GM23338 (cell line): ENCODE data around the gene YIPF5. TPM values are rescaled to one million over a fixed set of nuclear protein-coding genes. Genes with fewer than 3 reads are reported as not detected.

ENCODE experiments used
- ATAC-seq: fragments of 200-7000 bp; cut with Tn5 transposase; 3 replicates; pipeline ENCODE4 v1.9.1; 2020
- DNase-seq: peaks from one replicate; pipeline ENCODE4 v3.0.0-alpha.2; 2015; ENCODE audit warnings: low spot score
- H2AFZ ChIP-seq: fragments of 200-600 bp; sonication (generic); 2 replicates; pipeline ENCODE4 v1.8.0; 2016; ENCODE audit warnings: antibody characterized with exemption, mild to moderate bottlenecking, moderate library complexity
- H3F3A ChIP-seq: fragments of 200-600 bp; sonication (generic); replicated peaks from 2 replicates; pipeline ENCODE4 v1.8.0; 2017; ENCODE audit warnings: antibody characterized with exemption, mixed run types, low read depth
- H3K27ac ChIP-seq: fragments of 200-600 bp; sonication (generic); 2 replicates; pipeline ENCODE4 v1.6.1; 2016; ENCODE audit warnings: low read depth
- H3K27me3 ChIP-seq: fragments of 200-600 bp; sonication (generic); 2 replicates; pipeline ENCODE4 v1.8.0; 2016; ENCODE audit warnings: mild to moderate bottlenecking, mixed run types, moderate library complexity; ENCODE audit not compliant: insufficient read depth
- H3K36me3 ChIP-seq: fragments of 200-600 bp; sonication (generic); 2 replicates; pipeline ENCODE4 v1.8.0; 2016; ENCODE audit warnings: mild to moderate bottlenecking; ENCODE audit not compliant: insufficient read depth
- H3K4me1 ChIP-seq: fragments of 200-600 bp; sonication (generic); 2 replicates; pipeline ENCODE4 v1.8.0; 2016; ENCODE audit warnings: mild to moderate bottlenecking, moderate library complexity; ENCODE audit not compliant: insufficient read depth
- H3K4me2 ChIP-seq: fragments of 200-600 bp; sonication (generic); 2 replicates; pipeline ENCODE4 v1.7.1; 2017; ENCODE audit warnings: mixed run types
- H3K4me3 ChIP-seq: fragments of 200-600 bp; sonication (generic); 2 replicates; pipeline ENCODE4 v1.6.1; 2016; ENCODE audit warnings: mixed run types
- H3K79me2 ChIP-seq: fragments of 200-600 bp; sonication (generic); replicated peaks from 2 replicates; pipeline ENCODE4 v1.8.0; 2017; ENCODE audit warnings: mild to moderate bottlenecking; ENCODE audit not compliant: insufficient read depth
- H3K9me2 ChIP-seq: fragments of 200-600 bp; sonication (generic); 2 replicates; pipeline ENCODE4 v1.8.0; 2017; ENCODE audit not compliant: insufficient read depth
- H4K20me1 ChIP-seq: fragments of 200-600 bp; sonication (generic); replicated peaks from 2 replicates; pipeline ENCODE4 v1.8.0; 2017; ENCODE audit warnings: mild to moderate bottlenecking; ENCODE audit not compliant: insufficient read depth
- H3K27ac Mint-ChIP-seq: 2 replicates; pipeline ENCODE4 v1.8.0; 2020; ENCODE audit warnings: inconsistent platforms, mild to moderate bottlenecking, moderate library complexity, mixed read lengths
- H3K27me3 Mint-ChIP-seq: 3 replicates; pipeline ENCODE4 v1.8.0; 2022; ENCODE audit warnings: low read depth, mild to moderate bottlenecking, moderate library complexity, mixed read lengths, inconsistent platforms; ENCODE audit not compliant: insufficient read depth, poor library complexity
- H3K36me3 Mint-ChIP-seq: 3 replicates; pipeline ENCODE4 v1.8.0; 2021; ENCODE audit warnings: low read depth, mild to moderate bottlenecking, inconsistent platforms, moderate library complexity, mixed read lengths
- H3K4me1 Mint-ChIP-seq: 3 replicates; pipeline ENCODE4 v1.8.0; 2020; ENCODE audit warnings: mild to moderate bottlenecking, inconsistent platforms, mixed read lengths
- H3K4me3 Mint-ChIP-seq: 3 replicates; pipeline ENCODE4 v1.8.0; 2021; ENCODE audit warnings: moderate library complexity, mild to moderate bottlenecking, inconsistent platforms, mixed read lengths
- H3K9me3 Mint-ChIP-seq: 3 replicates; pipeline ENCODE4 v1.8.0; 2020; ENCODE audit warnings: moderate library complexity, mild to moderate bottlenecking, inconsistent platforms, mixed read lengths
- CREB1 ChIP-seq: fragments of 250-450 bp; sonication (Bioruptor Pico); IDR thresholded peaks from 2 replicates; pipeline ENCODE4 v1.5.0; 2020; ENCODE audit warnings: low read depth, mild to moderate bottlenecking, moderate library complexity
- CTCF ChIP-seq, 2 experiments: fragments of 200-600 bp in 1 of 2; sonication (generic) in 1 of 2; conservative IDR thresholded peaks; 2 replicates each; pipeline versions ENCODE4 v1.5.1 to v1.6.1; 2016 to 2017; ENCODE audit warnings: antibody characterized with exemption in 2 of 2, low read depth in 2 of 2, mild to moderate bottlenecking in 2 of 2, moderate library complexity in 1 of 2
- EZH2phosphoT487 ChIP-seq: fragments of 200-600 bp; sonication (generic); IDR thresholded peaks from one replicate; pipeline ENCODE4 v1.8.1; 2018; ENCODE audit warnings: antibody characterized with exemption; ENCODE audit not compliant: unreplicated experiment
- REST ChIP-seq: IDR thresholded peaks from one replicate; pipeline ENCODE4 v1.6.1; 2018; ENCODE audit warnings: antibody characterized with exemption; ENCODE audit not compliant: unreplicated experiment
- STAT1 ChIP-seq: IDR thresholded peaks from one replicate; pipeline ENCODE4 v1.6.1; 2016; ENCODE audit warnings: antibody characterized with exemption; ENCODE audit not compliant: unreplicated experiment
- polyA plus RNA-seq: library from polyadenylated mRNA; unstranded; fragments of >200 nt; fragmentation: Nextera tagmentation; extraction: Ambion mirVana; gene quantifications from 2 replicates; pipeline ENCODE4 v1.2.1, GENCODE V29; 2016
- total RNA-seq: library from RNA; depleted of rRNA; stranded (reverse); fragments of >200 nt; shearing (Covaris generic); gene quantifications from 2 replicates; pipeline ENCODE4 v1.2.3, GENCODE V29; 2014
- TF ChIP-seq, protein P1 (sequence below): IDR thresholded peaks from 2 replicates; pipeline ENCODE4 v1.6.1; 2016; ENCODE audit warnings: antibody characterized with exemption

YIPF5 gene
- total and polyA plus RNA-seq, 2 experiments from 2014 or later, result 28.1 to 46.5 TPM

- Mint-ChIP-seq H3K27me3 (peaks cover 2% of the 10 kb centered on the region), H3K4me1 (no peaks in the 10 kb centered on the region), H3K4me3 (no peak overlapping the region), H3K9me3 (no peaks in the 10 kb centered on the region), H3K36me3 (no peaks in the 10 kb centered on the region), H3K27ac (no peak overlapping the region)
- Histone ChIP-seq H3K79me2 (no peaks in the 10 kb centered on the region), H3K9me2 (no peaks in the 10 kb centered on the region), H3K4me2 (no peak overlapping the region), H3K27me3 (no peaks in the 10 kb centered on the region), H3K36me3 (no peaks in the 10 kb centered on the region), H3K4me3 (no peak overlapping the region), H3F3A (no peaks in the 10 kb centered on the region), H4K20me1 (no peaks in the 10 kb centered on the region), H2AFZ (no peak overlapping the region), H3K4me1 (no peaks in the 10 kb centered on the region), H3K27ac (no peak overlapping the region)
- DNase-seq, result peak; percentile 79
- TF ChIP-seq CTCF (conservative IDR thresholded peaks at IDR 0.05; ENCODE audit: low read depth in 2 of 2), result peak; percentile 60 to 74
- peak; percentile 70 for TF ChIP-seq CREB1 (CRISPR knock-in tag)
- no peak for TF ChIP-seq STAT1
- ATAC-seq, result peak; percentile 79
These were observed 21.5 kb upstream of the YIPF5 start for GRCh38 chr5:144191998-144192397.

GRCh38 chr5:144191531-144191930 lies 21.1 kb upstream of the YIPF5 start:
- H3K4me1 ChIP-seq, result no peaks in the 10 kb centered on the region
- H3K27ac ChIP-seq, result no peak overlapping the region
- Mint-ChIP-seq H3K4me1 (no peaks in the 10 kb centered on the region), H3K27me3 (peaks cover 2% of the 10 kb centered on the region), H3K36me3 (no peaks in the 10 kb centered on the region), H3K4me3 (no peak overlapping the region), H3K27ac (no peak overlapping the region), H3K9me3 (no peaks in the 10 kb centered on the region)
- H2AFZ ChIP-seq, result peak overlapping the region; percentile 52; the same call in 1 of the 2 replicates
- no peaks in the 10 kb centered on the region for H4K20me1 ChIP-seq
- H3K4me2 ChIP-seq, result no peak overlapping the region
- no peaks in the 10 kb centered on the region for H3K27me3 ChIP-seq
- no peak for DNase-seq
- H3K4me3 ChIP-seq, result no peak overlapping the region
- no peak for ATAC-seq
- H3K79me2 ChIP-seq, result no peaks in the 10 kb centered on the region
- TF ChIP-seq REST (no peak), CTCF (conservative IDR thresholded peaks at IDR 0.05; ENCODE audit: low read depth in 2 of 2) (no peak), CREB1 (CRISPR knock-in tag) (no peak), EZH2phosphoT487 (no peak)
- TF ChIP-seq, protein P1, sequence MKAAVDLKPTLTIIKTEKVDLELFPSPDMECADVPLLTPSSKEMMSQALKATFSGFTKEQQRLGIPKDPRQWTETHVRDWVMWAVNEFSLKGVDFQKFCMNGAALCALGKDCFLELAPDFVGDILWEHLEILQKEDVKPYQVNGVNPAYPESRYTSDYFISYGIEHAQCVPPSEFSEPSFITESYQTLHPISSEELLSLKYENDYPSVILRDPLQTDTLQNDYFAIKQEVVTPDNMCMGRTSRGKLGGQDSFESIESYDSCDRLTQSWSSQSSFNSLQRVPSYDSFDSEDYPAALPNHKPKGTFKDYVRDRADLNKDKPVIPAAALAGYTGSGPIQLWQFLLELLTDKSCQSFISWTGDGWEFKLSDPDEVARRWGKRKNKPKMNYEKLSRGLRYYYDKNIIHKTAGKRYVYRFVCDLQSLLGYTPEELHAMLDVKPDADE, result no peak
- H3K36me3 ChIP-seq, result no peaks in the 10 kb centered on the region
- H3F3A ChIP-seq, result no peaks in the 10 kb centered on the region
- no peaks in the 10 kb centered on the region for H3K9me2 ChIP-seq
